DND-41 (cell line): Measurements from ENCODE around the gene MED6.

Experiments used
- ATAC-seq: fragments of 200-7000 bp; cut with Tn5 transposase; 3 replicates; pipeline ENCODE4 v1.9.1; 2021; ENCODE audit warnings: low read depth; ENCODE audit not compliant: insufficient read depth
- DNase-seq: peaks from one replicate; pipeline ENCODE4 v3.0.0-alpha.2; 2020
- H2AFZ ChIP-seq: 2 replicates; pipeline ENCODE4 v1.6.0; 2012; ENCODE audit warnings: low read depth, low read length
- H3K27ac ChIP-seq: 2 replicates; pipeline ENCODE4 v1.5.1; 2012; ENCODE audit warnings: low read length, inconsistent platforms
- H3K27me3 ChIP-seq: fragments of 200-600 bp; sonication (generic); 2 replicates; pipeline ENCODE4 v1.6.0; 2012; ENCODE audit warnings: low read length, mild to moderate bottlenecking, inconsistent platforms; ENCODE audit not compliant: insufficient read depth, poor library complexity
- H3K36me3 ChIP-seq: 2 replicates; pipeline ENCODE4 v1.5.1; 2012; ENCODE audit warnings: low read length, inconsistent platforms; ENCODE audit not compliant: insufficient read depth
- H3K4me1 ChIP-seq: 2 replicates; pipeline ENCODE4 v1.5.1; 2012; ENCODE audit warnings: mild to moderate bottlenecking, low read length; ENCODE audit not compliant: insufficient read depth
- H3K4me2 ChIP-seq: 2 replicates; pipeline ENCODE4 v1.6.0; 2012; ENCODE audit warnings: mild to moderate bottlenecking, moderate library complexity, low read length, inconsistent platforms; ENCODE audit not compliant: insufficient read depth
- H3K4me3 ChIP-seq, 2 experiments: fragments of 200-600 bp in 1 of 2; shearing (Covaris generic) in 1 of 2; 2 replicates each; pipeline ENCODE4 v1.5.1; 2012 to 2016; ENCODE audit warnings: inconsistent platforms in 2 of 2, low read length in 2 of 2, mild to moderate bottlenecking in 2 of 2, low read depth in 1 of 2, moderate library complexity in 1 of 2
- H3K79me2 ChIP-seq: 2 replicates; pipeline ENCODE4 v1.6.0; 2012; ENCODE audit warnings: low read length, inconsistent platforms; ENCODE audit not compliant: insufficient read depth
- H3K9ac ChIP-seq: 2 replicates; pipeline ENCODE4 v1.6.0; 2012; ENCODE audit warnings: low read depth, mild to moderate bottlenecking, inconsistent platforms, low read length, moderate library complexity
- H3K9me3 ChIP-seq: 2 replicates; pipeline ENCODE4 v1.5.1; 2012; ENCODE audit warnings: low read length, moderate library complexity, mild to moderate bottlenecking, inconsistent platforms; ENCODE audit not compliant: insufficient read depth, severe bottlenecking
- H4K20me1 ChIP-seq: 2 replicates; pipeline ENCODE4 v1.6.0; 2012; ENCODE audit warnings: low read length; ENCODE audit not compliant: insufficient read depth
- CTCF ChIP-seq: IDR thresholded peaks from 2 replicates; pipeline ENCODE4 v1.5.1; 2012; ENCODE audit warnings: borderline replicate concordance, low read length, moderate library complexity, mild to moderate bottlenecking; ENCODE audit not compliant: poor library complexity, severe bottlenecking; ENCODE audit errors: extremely low read depth
- EZH2 ChIP-seq: IDR thresholded peaks from 3 replicates; pipeline ENCODE4 v1.6.1; 2012; ENCODE audit warnings: borderline replicate concordance, low read depth, mild to moderate bottlenecking, moderate library complexity, low read length, inconsistent platforms; ENCODE audit not compliant: severe bottlenecking

MED6 gene

GRCh38 chr14:70611216-70611615 lies 10.8 kb upstream of the MED6 start:
- H4K20me1 ChIP-seq: no peaks in the 10 kb centered on the region
- H3K4me1 ChIP-seq: no peaks in the 10 kb centered on the region
- H3K9ac ChIP-seq: no peak overlapping the region
- H3K9me3 ChIP-seq: no peaks in the 10 kb centered on the region
- no peaks in the 10 kb centered on the region for H3K79me2 ChIP-seq
- no peaks in the 10 kb centered on the region for H3K36me3 ChIP-seq
- no peak for DNase-seq
- H3K4me2 ChIP-seq: no peak overlapping the region
- ATAC-seq: no peak
- no peak overlapping the region for H3K27ac ChIP-seq
- H3K27me3 ChIP-seq: no peaks in the 10 kb centered on the region
- TF ChIP-seq CTCF (no peak), EZH2 (no peak)
- H3K4me3 ChIP-seq: no peak overlapping the region
- no peak overlapping the region for H2AFZ ChIP-seq

GRCh38 chr14:70602254-70602653 lies 1.8 kb upstream of the MED6 start:
- no peak for TF ChIP-seq CTCF
- no peak for TF ChIP-seq EZH2
- no peak overlapping the region for H3K9ac ChIP-seq
- H4K20me1 ChIP-seq: peaks cover 19% of the 10 kb centered on the region; the same call in 1 of the 2 replicates
- peaks cover 30% of the 10 kb centered on the region for H3K4me1 ChIP-seq
- H3K79me2 ChIP-seq: peaks cover 32% of the 10 kb centered on the region
- H3K4me2 ChIP-seq: no peak overlapping the region
- no peak overlapping the region for H3K27ac ChIP-seq
- H3K9me3 ChIP-seq: no peaks in the 10 kb centered on the region
- no peak overlapping the region for H3K4me3 ChIP-seq
- H2AFZ ChIP-seq: peak overlapping the region; percentile 47; the same call in 1 of the 2 replicates
- H3K27me3 ChIP-seq: no peaks in the 10 kb centered on the region
- H3K36me3 ChIP-seq: peaks cover 3% of the 10 kb centered on the region; the same call in 1 of the 2 replicates
- ATAC-seq: no peak
- no peak for DNase-seq

GRCh38 chr14:70601162-70601561 lies 707 bp upstream of the MED6 start:
- DNase-seq: no peak
- TF ChIP-seq EZH2 (no peak), CTCF (no peak)
- peaks cover 9% of the 10 kb centered on the region for H3K36me3 ChIP-seq
- peaks cover 30% of the 10 kb centered on the region for H3K4me1 ChIP-seq
- peak overlapping the region; percentile 63 for H3K27ac ChIP-seq
- peak overlapping the region; percentile 67 for H2AFZ ChIP-seq
- H3K4me2 ChIP-seq: peak overlapping the region; percentile 60
- H3K9me3 ChIP-seq: no peaks in the 10 kb centered on the region
- peaks cover 43% of the 10 kb centered on the region for H3K79me2 ChIP-seq
- H3K9ac ChIP-seq: peak overlapping the region; percentile 50
- H3K4me3 ChIP-seq: peak overlapping the region; percentile 14 to 55; a peak in 3 of 4 replicates
- H4K20me1 ChIP-seq: peaks cover 24% of the 10 kb centered on the region; the same call in 1 of the 2 replicates
- ATAC-seq: no peak
- no peaks in the 10 kb centered on the region for H3K27me3 ChIP-seq
